Coronary artery (tissue), 2 donors: ENCODE measurements around the gene SLC22A7.

Experiments used
- DNase-seq: peaks from one replicate; pipeline ENCODE4 v3.0.0-alpha.2; 2017; ENCODE audit warnings: low spot score
- H3K27ac ChIP-seq, 2 donors: fragments of 200-600 bp; sonication (generic); one replicate each; pipeline ENCODE4 v1.5.1; 2016 to 2019
- H3K4me3 ChIP-seq: fragments of 200-600 bp; sonication (generic); 2 replicates; pipeline ENCODE4 v1.5.1; 2016; ENCODE audit warnings: mild to moderate bottlenecking, moderate library complexity
- CTCF ChIP-seq: fragments of 200-600 bp; sonication (generic); IDR thresholded peaks from one replicate; pipeline ENCODE4 v1.5.1; 2019; ENCODE audit warnings: antibody characterized with exemption

The SLC22A7 gene

GRCh38 chr6:43303751-43304331, 5.8 kb downstream of the SLC22A7 start:
- no peak for DNase-seq
- Histone ChIP-seq H3K27ac (no peak overlapping the region), H3K4me3 (no peak overlapping the region)
- no peak for TF ChIP-seq CTCF

GRCh38 chr6:43304361-43304760, 6.3 kb downstream of the SLC22A7 start:
- DNase-seq, result no peak
- TF ChIP-seq CTCF, result no peak
- H3K4me3 ChIP-seq, result no peak overlapping the region
- H3K27ac ChIP-seq, result no peak overlapping the region

GRCh38 chr6:43304882-43305281, 6.8 kb downstream of the SLC22A7 start:
- no peak for TF ChIP-seq CTCF
- Histone ChIP-seq H3K27ac (no peak overlapping the region), H3K4me3 (no peak overlapping the region)
- DNase-seq, result no peak

- no peak overlapping the region for H3K27ac ChIP-seq
- DNase-seq, result no peak
- no peak for TF ChIP-seq CTCF
Measured at GRCh38 chr6:43306086-43306485, 8.0 kb downstream of the SLC22A7 start.

GRCh38 chr6:43307451-43308100, 9.5 kb downstream of the SLC22A7 start:
- Histone ChIP-seq H3K4me3 (no peak overlapping the region), H3K27ac (no peak overlapping the region)
- TF ChIP-seq CTCF, result no peak
- DNase-seq, result no peak

More at GRCh38 chr6:43306086-43306485, 8.0 kb downstream of the SLC22A7 start:
- H3K4me3 ChIP-seq, result no peak overlapping the region

GRCh38 chr6:43308101-43308989, 10.3 kb downstream of the SLC22A7 start, which contains the start of gene CRIP3:
Gene CRIP3, minus strand, starts transcription at chr6:43308826. Its CDS starts 34 bp downstream, at chr6:43308792.
- TF ChIP-seq CTCF, result no peak
- Histone ChIP-seq H3K27ac (no peak within 1 kb of the TSS), H3K4me3 (peak within 1 kb of the TSS; percentile 67)
- no peak for DNase-seq
